Umbilical cord (tissue), 2 donors: Measurements from ENCODE around the gene CCDC68. TPM values are rescaled to one million over a fixed set of nuclear protein-coding genes. Genes with fewer than 3 reads are reported as not detected.

Experiments used
- DNase-seq: peaks from one replicate; pipeline ENCODE4 v3.0.0-alpha.2; 2015; ENCODE audit warnings: low spot score
- total RNA-seq: library from RNA; depleted of rRNA; stranded (reverse); fragments of >200 nt; gene quantifications from one replicate; pipeline ENCODE4 v1.2.3, GENCODE V29; 2014; ENCODE audit warnings: low replicate concordance; ENCODE audit not compliant: insufficient read depth

The CCDC68 gene
- total RNA-seq, 1 donor from 2014 or later = 7.0 TPM

GRCh38 chr18:54919412-54919811, 39.8 kb downstream of the CCDC68 start:
- no peak for DNase-seq

GRCh38 chr18:54918060-54918459, 41.2 kb downstream of the CCDC68 start:
- DNase-seq = no peak

- no peak for DNase-seq
These were observed 42.8 kb downstream of the CCDC68 start for GRCh38 chr18:54916507-54916906.

- no peak for DNase-seq
These were observed 44.4 kb downstream of the CCDC68 start for GRCh38 chr18:54914816-54915215.

GRCh38 chr18:54911551-54911950, 47.7 kb downstream of the CCDC68 start:
- no peak for DNase-seq

GRCh38 chr18:54910161-54910919, 48.9 kb downstream of the CCDC68 start:
- no peak for DNase-seq

GRCh38 chr18:54909538-54909937, 49.7 kb downstream of the CCDC68 start:
- DNase-seq = no peak

DNA sequence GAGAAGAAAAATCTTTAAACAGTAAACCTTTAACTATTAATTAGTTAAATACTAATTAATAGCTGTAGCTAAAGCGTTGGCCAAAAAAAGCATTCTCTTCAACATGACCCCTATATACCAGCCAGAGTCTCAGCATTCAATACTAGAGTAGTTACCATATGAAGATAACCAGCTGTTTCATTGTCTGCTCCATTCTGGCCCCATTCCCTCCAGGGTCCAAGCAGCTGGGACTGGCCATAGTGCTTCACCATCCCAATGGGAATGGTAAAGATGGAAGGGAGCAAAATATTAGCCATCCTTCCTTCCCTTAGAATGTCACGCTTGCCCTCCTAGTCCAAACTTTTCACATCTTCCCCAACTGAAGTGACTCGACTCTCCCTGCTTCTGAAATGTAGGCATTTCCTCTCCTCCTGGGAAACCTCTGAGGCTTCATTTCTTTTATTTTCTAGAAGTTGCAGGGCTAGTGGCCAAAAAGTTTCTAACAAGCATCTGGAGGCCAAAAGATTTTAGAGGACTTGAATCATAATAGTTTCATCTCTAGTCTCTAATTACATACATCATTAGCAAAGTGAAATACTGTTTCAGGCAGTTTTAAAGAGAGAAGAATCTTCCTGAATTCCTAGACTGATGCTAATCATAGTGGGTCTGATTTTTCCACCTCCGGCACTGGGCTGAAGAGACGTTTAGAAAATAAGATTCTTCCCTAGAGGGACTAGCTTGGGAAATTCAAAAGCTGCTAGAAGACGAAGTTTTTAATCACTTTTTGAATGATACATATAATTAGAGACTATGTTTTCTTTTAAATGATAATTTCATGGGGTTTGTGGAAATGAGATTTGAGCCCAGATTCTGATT, 52.7 kb downstream of the CCDC68 start:
- no peak for DNase-seq

GRCh38 chr18:54905629-54906028, 53.6 kb downstream of the CCDC68 start:
- no peak for DNase-seq

GRCh38 chr18:54904581-54904980, 54.7 kb downstream of the CCDC68 start:
- peak; percentile 20 for DNase-seq

GRCh38 chr18:54900290-54900689, 59.0 kb downstream of the CCDC68 start:
- DNase-seq = no peak

- no peak for DNase-seq
These were observed 59.8 kb downstream of the CCDC68 start for GRCh38 chr18:54899500-54899899.

DNA sequence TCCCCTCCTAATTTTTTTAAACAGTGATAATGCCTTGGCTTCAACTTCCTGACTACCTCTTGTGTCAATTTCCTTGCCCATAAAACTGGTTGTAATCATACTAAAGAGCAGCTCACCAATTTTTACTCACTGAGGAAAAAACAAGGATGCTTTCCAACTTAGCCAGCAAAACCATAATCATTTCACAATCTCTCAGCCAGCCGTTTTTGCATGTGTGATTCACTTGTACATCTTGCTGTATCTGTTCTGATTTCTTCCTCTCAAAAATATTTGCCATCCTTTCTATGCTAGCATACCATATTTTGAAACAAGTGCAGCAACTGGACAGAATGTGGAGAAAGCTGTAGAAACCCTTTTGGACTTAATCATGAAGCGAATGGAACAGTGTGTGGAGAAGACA, 70.3 kb downstream of the CCDC68 start:
- DNase-seq = no peak

GRCh38 chr18:54888378-54888777, 70.9 kb downstream of the CCDC68 start:
- no peak for DNase-seq

DNA sequence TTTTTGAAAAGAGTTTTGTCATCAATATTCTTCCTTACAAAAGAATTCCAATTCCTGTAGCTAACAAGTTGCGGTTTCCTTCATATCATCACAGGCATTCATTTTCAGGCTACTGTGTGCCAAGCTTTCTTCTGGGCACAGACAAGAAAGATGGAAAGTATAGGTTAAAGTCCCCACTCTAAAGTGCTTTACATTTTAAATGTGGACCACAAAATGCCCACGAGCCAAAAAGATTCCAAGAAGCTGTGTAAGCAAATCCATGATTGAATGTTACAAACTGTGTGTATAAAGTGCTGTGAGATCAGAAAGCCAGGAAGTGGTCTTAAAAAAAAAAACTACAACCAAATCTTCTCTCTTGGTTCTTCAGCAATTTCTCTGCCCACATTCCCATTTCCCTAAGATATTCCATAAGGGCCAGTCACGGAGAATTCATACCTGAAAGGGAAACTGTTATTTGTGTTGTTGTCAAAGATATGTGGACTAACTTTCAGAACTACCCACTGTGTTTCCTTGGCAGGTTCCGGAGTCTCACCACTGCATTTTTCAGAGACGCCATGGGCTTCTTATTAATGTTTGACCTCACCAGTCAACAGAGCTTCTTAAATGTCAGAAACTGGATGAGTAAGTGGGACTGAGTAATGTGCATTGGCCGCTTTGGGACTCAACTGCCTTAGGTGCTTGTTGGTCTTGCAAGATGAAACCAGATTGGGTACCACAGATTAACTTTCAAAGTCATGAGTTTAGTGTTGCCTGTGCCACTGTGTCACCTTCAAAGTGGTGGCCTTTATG, 75.3 kb downstream of the CCDC68 start:
- no peak for DNase-seq

- no peak for DNase-seq
These were observed 76.9 kb downstream of the CCDC68 start for GRCh38 chr18:54882318-54882717.

- DNase-seq = peak; percentile 5
These were observed 78.0 kb downstream of the CCDC68 start for GRCh38 chr18:54881229-54881768.

- DNase-seq = peak; percentile 23
These were observed 78.7 kb downstream of the CCDC68 start for GRCh38 chr18:54880395-54881105.

DNA sequence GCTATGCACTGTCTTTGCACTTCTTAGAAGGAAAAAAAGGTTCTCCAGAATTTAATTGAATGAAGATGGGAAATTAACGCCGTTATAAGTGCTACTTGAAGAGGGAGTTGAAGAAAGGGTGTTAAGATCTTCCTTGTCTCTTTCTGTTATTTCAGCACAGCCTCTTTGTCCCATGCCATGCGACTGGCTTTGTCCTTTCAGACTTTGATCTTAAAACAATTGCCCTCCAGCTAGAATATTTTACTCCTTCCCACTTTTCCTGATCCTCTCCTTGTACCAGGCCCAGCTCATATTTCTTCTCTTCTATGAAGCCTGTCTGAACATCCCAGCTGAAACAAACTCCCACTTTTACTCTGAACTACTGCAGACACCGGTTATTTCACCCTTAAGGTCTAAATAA, 79.6 kb downstream of the CCDC68 start:
- no peak for DNase-seq

GRCh38 chr18:54878659-54879358, 80.5 kb downstream of the CCDC68 start:
- DNase-seq = no peak
